Right lobe of liver (tissue), 6 donors: ENCODE measurements around the gene CLEC16A. TPM values are rescaled to one million over a fixed set of nuclear protein-coding genes. Genes with fewer than 3 reads are reported as not detected.

ENCODE experiments used
- ATAC-seq, 4 donors: fragments of 200-7000 bp; cut with Tn5 transposase; one replicate each; pipeline ENCODE4 v1.9.1; 2020; ENCODE audit warnings: mild to moderate bottlenecking in 4 of 4, moderate library complexity in 4 of 4
- DNase-seq, 3 donors: peaks; one replicate each; pipeline ENCODE4 v3.0.0-alpha.2; 2020
- H3K27ac ChIP-seq, 3 donors: fragments of 200-600 bp; one replicate each; pipeline ENCODE4 v1.8.0; 2022
- H3K27me3 ChIP-seq, 2 donors: fragments of 200-600 bp; one replicate each; pipeline ENCODE4 v1.8.0; 2022
- H3K36me3 ChIP-seq, 4 donors: fragments of 200-600 bp; sonication (generic) in 1 of 4; one replicate each; pipeline versions ENCODE4 v1.5.1 to v1.8.0; 2017 to 2022; ENCODE audit warnings: control low read depth in 1 of 4
- H3K4me1 ChIP-seq, 4 donors: fragments of 200-600 bp; sonication (generic) in 1 of 4; one replicate each; pipeline versions ENCODE4 v1.5.1 to v1.8.0; 2017 to 2022; ENCODE audit warnings: control low read depth in 1 of 4
- H3K4me3 ChIP-seq, 3 donors: fragments of 200-600 bp; one replicate each; pipeline ENCODE4 v1.8.0; 2022
- H3K9me3 ChIP-seq, 4 donors: fragments of 200-600 bp; sonication (generic) in 1 of 4; one replicate each; pipeline versions ENCODE4 v1.5.1 to v1.8.0; 2017 to 2022; ENCODE audit warnings: control low read depth in 1 of 4
- POLR2A ChIP-seq: fragments of 450-650 bp; IDR thresholded peaks from one replicate; pipeline ENCODE4 v1.6.1; 2017; ENCODE audit warnings: antibody characterized with exemption, mild to moderate bottlenecking
- WGBS: methylation state at CpG from one replicate; pipeline ENCODE4 v1.1.6; 2018; ENCODE audit warnings: low coverage, low lambda C conversion rate; ENCODE audit not compliant: insufficient coverage; ENCODE audit errors: missing lambda C conversion rate; 5-methylcytosine and 5-hydroxymethylcytosine counted together
- intact Hi-C, 2 donors: fragments of 100-400 bp; cut with DNase I; formaldehyde crosslinking; loops; one replicate each; pipeline versions ENCODE4 v1.11.2 to v1.14.1; 2022
- total RNA-seq, 6 experiments: library from RNA; depleted of rRNA in 2 of 6; stranded (reverse); fragments of >200 nt in 2 of 6; fragmentation: NEBNext Ultra II Directional in 3 of 6; extraction: Animal tissue kit (Norgen Biotek cat#: 25700) in 3 of 6; gene quantifications; one replicate each; pipeline versions ENCODE4 v1.1.0 to v1.2.4, GENCODE V29; 2016 to 2023
- TF ChIP-seq, protein P1 (sequence below), 4 donors: fragments of 200-600 bp in 3 of 4; fragments of 450-650 bp in 1 of 4; IDR thresholded peaks; one replicate each; pipeline versions ENCODE4 v1.5.1 to v1.8.0; 2016 to 2022; ENCODE audit warnings: antibody characterized with exemption in 4 of 4, mild to moderate bottlenecking in 2 of 4
- donor health status: DM: no; HTN: yes; CAD: no.
- donor health status: DM: no; HTN: no; CAD: no.
- donor health status: DM: no; HTN: no; CAD: no.
- donor health status: DM: no; HTN: yes; CAD: no.
- donor health status: DM: no; HTN: yes; CAD: no.

CLEC16A gene
- total RNA-seq, 6 experiments from 2014 or later, result 15.2 to 25.9 (median 19.8) TPM

DNA sequence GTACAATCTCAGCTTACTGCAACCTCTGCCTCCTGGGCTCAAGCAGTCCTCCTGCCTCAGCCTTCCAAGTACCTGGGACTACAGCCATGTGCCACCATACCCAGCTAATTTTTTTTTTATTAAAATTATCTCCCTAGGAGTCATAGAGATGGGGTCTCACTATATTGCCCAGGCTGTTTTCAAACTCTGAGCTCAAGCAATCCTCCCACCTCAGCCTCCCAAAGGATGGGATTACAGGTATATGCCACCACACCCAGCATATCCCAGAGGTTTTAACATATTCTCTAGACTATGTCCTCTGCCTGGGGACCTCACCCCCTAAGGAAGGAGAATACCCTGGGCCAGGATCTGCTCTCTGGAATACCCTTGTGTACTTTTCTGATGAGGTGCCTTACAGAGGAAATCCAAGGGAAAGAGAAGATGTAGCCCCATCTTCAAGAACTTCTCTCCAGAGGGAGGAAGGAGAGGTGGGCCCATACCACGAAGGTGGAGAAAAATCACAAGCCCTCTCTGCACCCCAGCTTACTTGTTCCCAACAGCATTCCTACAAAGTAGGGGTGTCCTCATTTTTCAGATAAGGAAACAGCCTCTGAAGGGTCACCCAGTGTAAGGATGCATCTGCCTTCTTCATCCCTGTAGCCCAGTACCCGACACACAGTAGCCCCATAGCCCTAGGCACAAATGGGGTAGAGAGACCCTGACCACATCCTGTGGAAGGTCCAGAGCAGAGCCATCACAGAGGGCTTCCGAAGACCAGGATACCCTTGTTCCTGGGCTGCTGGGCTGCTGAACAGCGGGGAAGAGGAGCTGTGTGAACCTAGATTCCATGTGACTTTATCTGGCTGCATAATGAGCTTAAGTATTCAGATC lies 160.0 kb downstream of the CLEC16A start:
- H3K9me3 ChIP-seq, result no peaks in the 10 kb centered on the region
- intact Hi-C loops, result no loop called here
- WGBS, result 48% methylated on average over 3 of the region's 4 CpGs
- H3K4me1 ChIP-seq, result peaks cover 0 to 35% (median 7%) of the 10 kb centered on the region in 4 donors
- TF ChIP-seq POLR2A, result no peak
- TF ChIP-seq, protein P1, sequence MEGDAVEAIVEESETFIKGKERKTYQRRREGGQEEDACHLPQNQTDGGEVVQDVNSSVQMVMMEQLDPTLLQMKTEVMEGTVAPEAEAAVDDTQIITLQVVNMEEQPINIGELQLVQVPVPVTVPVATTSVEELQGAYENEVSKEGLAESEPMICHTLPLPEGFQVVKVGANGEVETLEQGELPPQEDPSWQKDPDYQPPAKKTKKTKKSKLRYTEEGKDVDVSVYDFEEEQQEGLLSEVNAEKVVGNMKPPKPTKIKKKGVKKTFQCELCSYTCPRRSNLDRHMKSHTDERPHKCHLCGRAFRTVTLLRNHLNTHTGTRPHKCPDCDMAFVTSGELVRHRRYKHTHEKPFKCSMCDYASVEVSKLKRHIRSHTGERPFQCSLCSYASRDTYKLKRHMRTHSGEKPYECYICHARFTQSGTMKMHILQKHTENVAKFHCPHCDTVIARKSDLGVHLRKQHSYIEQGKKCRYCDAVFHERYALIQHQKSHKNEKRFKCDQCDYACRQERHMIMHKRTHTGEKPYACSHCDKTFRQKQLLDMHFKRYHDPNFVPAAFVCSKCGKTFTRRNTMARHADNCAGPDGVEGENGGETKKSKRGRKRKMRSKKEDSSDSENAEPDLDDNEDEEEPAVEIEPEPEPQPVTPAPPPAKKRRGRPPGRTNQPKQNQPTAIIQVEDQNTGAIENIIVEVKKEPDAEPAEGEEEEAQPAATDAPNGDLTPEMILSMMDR (IDR thresholded peaks at IDR 0.05), result no peak
- no peaks in the 10 kb centered on the region for H3K36me3 ChIP-seq
- H3K27me3 ChIP-seq, result no peaks in the 10 kb centered on the region
- no peak for DNase-seq
- peak overlapping the region; percentile 20 to 55 (median 36) for H3K27ac ChIP-seq
- no peak overlapping the region for H3K4me3 ChIP-seq
- no peak for ATAC-seq

DNA sequence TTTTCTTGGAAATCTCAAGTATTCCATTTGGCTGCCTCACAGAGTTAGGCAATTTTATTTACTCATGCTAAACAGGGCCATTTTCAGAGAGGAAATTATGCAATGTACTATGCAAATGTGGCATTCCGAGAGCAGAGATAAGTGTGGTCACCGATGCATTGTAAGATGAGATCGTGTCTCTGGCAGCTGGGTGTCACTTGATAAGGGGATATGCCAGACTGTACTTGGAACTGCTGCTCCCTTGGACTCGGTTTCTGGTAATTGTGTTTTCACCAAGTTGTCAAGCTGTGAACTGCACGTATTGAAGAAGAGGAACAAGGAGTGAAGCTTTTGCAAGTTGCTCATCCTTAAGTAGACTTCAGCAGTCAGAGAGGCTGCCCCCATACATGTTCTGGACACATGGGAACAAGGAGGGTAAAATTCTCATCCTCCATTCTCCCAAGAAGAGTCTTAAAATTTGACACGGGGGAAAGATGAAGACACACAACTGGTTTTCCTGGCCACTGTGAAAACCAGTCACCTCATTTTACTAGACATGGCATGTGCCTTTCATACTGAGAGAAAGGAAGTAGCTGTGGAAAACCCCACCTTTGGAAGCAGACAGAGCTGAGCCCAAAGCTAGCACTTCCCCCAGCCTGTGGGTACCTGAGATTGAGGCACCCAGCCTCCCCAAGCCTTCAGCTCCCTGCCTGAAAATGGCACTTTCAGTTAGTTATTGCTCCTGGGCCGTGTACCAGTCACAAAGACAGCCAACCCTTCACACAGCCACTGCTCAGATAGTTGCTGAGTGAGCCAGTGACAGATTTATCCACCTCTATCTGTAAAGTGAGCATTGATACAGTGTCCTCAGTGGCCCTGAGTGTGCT lies 160.9 kb downstream of the CLEC16A start:
- TF ChIP-seq, protein P1 (IDR thresholded peaks at IDR 0.05), result no peak
- peak; percentile 39 for TF ChIP-seq POLR2A
- H3K27ac ChIP-seq, result peak overlapping the region; percentile 20 to 61 (median 36)
- no peak overlapping the region for H3K4me3 ChIP-seq
- intact Hi-C loops, result no loop called here
- no peaks in the 10 kb centered on the region for H3K9me3 ChIP-seq
- H3K36me3 ChIP-seq, result no peaks in the 10 kb centered on the region
- 12% methylated on average over 6 of the region's 7 CpGs for WGBS
- ATAC-seq (peak; percentile 70 to 88 (median 74)), DNase-seq (no peak)
- no peaks in the 10 kb centered on the region for H3K27me3 ChIP-seq
- H3K4me1 ChIP-seq, result peaks cover 0 to 35% (median 7%) of the 10 kb centered on the region in 4 donors

DNA sequence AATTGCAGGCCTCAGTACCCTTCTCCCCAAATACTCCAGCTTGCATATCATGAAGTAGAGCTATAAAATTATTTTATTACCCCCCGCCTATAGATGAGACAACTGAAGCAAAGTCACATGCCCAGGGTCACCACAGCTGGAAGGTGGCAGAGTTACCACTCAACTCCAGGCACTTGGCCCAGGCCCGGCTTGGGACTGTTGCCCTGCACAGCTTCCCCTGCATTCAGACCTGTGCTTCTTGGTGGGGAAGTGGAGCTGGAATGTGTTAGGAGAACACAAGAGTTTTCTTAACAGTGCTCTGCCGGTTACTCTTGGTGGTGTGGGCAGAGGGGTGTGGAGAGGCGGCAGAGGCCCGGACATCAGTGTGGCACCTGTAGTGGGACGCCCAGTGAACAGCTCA lies 162.4 kb downstream of the CLEC16A start:
- Histone ChIP-seq H3K4me1 (peaks cover 0 to 30% (median 7%) of the 10 kb centered on the region in 4 donors), H3K4me3 (no peak overlapping the region), H3K9me3 (no peaks in the 10 kb centered on the region), H3K36me3 (no peaks in the 10 kb centered on the region), H3K27ac (no peak overlapping the region), H3K27me3 (no peaks in the 10 kb centered on the region)
- intact Hi-C loops, result no loop called here
- 90% methylated on average over 5 of the region's 6 CpGs for WGBS
- TF ChIP-seq POLR2A, result no peak
- TF ChIP-seq, protein P1 (IDR thresholded peaks at IDR 0.05), result no peak
- DNase-seq, result no peak
- no peak for ATAC-seq

DNA sequence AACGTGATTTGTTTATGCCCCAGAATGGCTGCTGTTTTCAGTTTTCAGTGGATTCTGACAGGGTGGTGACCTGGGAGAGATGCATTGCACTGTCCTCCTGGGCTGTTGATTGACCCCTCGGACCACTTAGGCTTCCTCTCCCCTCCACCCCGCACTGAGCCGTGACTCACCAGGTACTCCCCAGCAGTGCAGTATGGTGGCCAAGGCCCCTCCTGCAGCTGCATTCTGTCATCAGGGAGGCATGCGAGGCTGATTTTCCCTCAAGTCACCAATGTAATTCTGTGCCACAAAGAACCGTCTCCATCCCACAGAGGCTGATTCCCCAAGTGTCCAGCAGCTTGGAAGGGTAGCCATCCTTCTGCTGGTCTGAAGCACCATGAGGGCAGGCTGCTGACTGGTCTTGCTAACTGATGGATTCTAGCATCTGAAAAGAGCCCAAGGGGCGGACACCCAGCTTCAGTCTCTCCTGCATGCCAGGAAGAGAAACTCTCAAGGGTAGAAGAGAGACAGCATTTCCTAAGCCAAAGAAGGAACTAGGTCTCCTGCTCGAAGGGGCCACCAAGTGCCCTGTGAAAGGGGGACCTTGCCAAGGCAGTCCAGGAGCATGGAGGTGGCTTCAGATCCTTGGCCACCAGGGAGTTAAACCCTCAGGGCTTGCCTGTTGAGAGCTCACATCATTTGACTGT lies 163.6 kb downstream of the CLEC16A start:
- intact Hi-C loops, result no loop called here
- no peak overlapping the region for H3K27ac ChIP-seq
- DNase-seq (no peak), ATAC-seq (no peak)
- H3K4me1 ChIP-seq, result peaks cover 0 to 18% (median 7%) of the 10 kb centered on the region in 4 donors
- H3K9me3 ChIP-seq, result no peaks in the 10 kb centered on the region
- H3K4me3 ChIP-seq, result no peak overlapping the region
- TF ChIP-seq, protein P1 (IDR thresholded peaks at IDR 0.05), result no peak
- TF ChIP-seq POLR2A, result no peak
- no peaks in the 10 kb centered on the region for H3K36me3 ChIP-seq
- no peaks in the 10 kb centered on the region for H3K27me3 ChIP-seq
- 83% methylated on average over 2 of the region's 8 CpGs for WGBS
